ENCODE results near the gene TUBA1B. TPM values are rescaled to one million over a fixed set of nuclear protein-coding genes. Genes with fewer than 3 reads are reported as not detected.

TUBA1B gene
- total RNA-seq, 1 experiment from 2014 or later: 4,099 TPM

- no peak for DNase-seq (ENCODE audit: low spot score)
Measured at GRCh38 chr12:49126852-49127763, 4.1 kb downstream of the TUBA1B start.

GRCh38 chr12:49121047-49121696 lies 10.0 kb downstream of the TUBA1B start:
- peak; percentile 53 for DNase-seq (ENCODE audit: low spot score)

GRCh38 chr12:49111206-49111605 lies 20.0 kb downstream of the TUBA1B start:
- DNase-seq (ENCODE audit: low spot score): no peak

- peak; percentile 97 for DNase-seq (ENCODE audit: low spot score)
Measured at GRCh38 chr12:49110464-49111155, 20.6 kb downstream of the TUBA1B start, which contains the start of gene LMBR1L. TSS of gene LMBR1L (minus strand) at chr12:49110847. CDS start at chr12:49110555, 292 bp downstream.

GRCh38 chr12:49109641-49110463 lies 21.3 kb downstream of the TUBA1B start:
- no peak for DNase-seq (ENCODE audit: low spot score)

GRCh38 chr12:49108958-49109404 lies 22.2 kb downstream of the TUBA1B start:
- no peak for DNase-seq (ENCODE audit: low spot score)

- no peak for DNase-seq (ENCODE audit: low spot score)
Measured at GRCh38 chr12:49105504-49106084, 25.6 kb downstream of the TUBA1B start.

- DNase-seq (ENCODE audit: low spot score): no peak
Measured at GRCh38 chr12:49104822-49105221, 26.4 kb downstream of the TUBA1B start.

GRCh38 chr12:49100380-49100779 lies 30.8 kb downstream of the TUBA1B start:
- DNase-seq (ENCODE audit: low spot score): no peak

- DNase-seq (ENCODE audit: low spot score): no peak
Measured at GRCh38 chr12:49098703-49099102, 32.5 kb downstream of the TUBA1B start.

- DNase-seq (ENCODE audit: low spot score): no peak
Measured at GRCh38 chr12:49098035-49098451, 33.2 kb downstream of the TUBA1B start.

GRCh38 chr12:49097381-49097780 lies 33.8 kb downstream of the TUBA1B start:
- DNase-seq (ENCODE audit: low spot score): no peak

GRCh38 chr12:49094975-49095365 lies 36.2 kb downstream of the TUBA1B start:
- DNase-seq (ENCODE audit: low spot score): no peak

- DNase-seq (ENCODE audit: low spot score): no peak
Measured at GRCh38 chr12:49094160-49094974, 36.8 kb downstream of the TUBA1B start, which contains the start of gene DHH. TSS of gene DHH (minus strand) at chr12:49094801. CDS start at chr12:49094512, 289 bp downstream.

- no peak for DNase-seq (ENCODE audit: low spot score)
Measured at GRCh38 chr12:49093792-49094159, 37.4 kb downstream of the TUBA1B start.

- no peak for DNase-seq (ENCODE audit: low spot score)
Measured at GRCh38 chr12:49092816-49093406, 38.3 kb downstream of the TUBA1B start.

GRCh38 chr12:49092086-49092815 lies 38.9 kb downstream of the TUBA1B start:
- no peak for DNase-seq (ENCODE audit: low spot score)

- DNase-seq (ENCODE audit: low spot score): no peak
Measured at GRCh38 chr12:49091836-49092085, 39.4 kb downstream of the TUBA1B start.

Measured in H4 (cell line).